GM12874 (cell line): ENCODE measurements around the gene KCNMA1.
A peak's percentile ranks its signal among the peaks of the same experiment; 100 is the strongest.

Source experiments
- CTCF ChIP-seq: IDR thresholded peaks from 2 replicates; pipeline ENCODE4 v1.5.1; 2011; ENCODE audit warnings: low read depth, mild to moderate bottlenecking, control low read depth, low read length, moderate library complexity; ENCODE audit not compliant: insufficient read depth

KCNMA1 gene

GRCh38 chr10:77114181-77114821, 523.3 kb downstream of the KCNMA1 start:
- no peak for TF ChIP-seq CTCF

- peak; percentile 66 for TF ChIP-seq CTCF
These were observed 525.7 kb downstream of the KCNMA1 start for GRCh38 chr10:77111611-77112550.

GRCh38 chr10:77110757-77111156, 526.9 kb downstream of the KCNMA1 start:
- no peak for TF ChIP-seq CTCF

GRCh38 chr10:77109351-77109994, 528.1 kb downstream of the KCNMA1 start:
- TF ChIP-seq CTCF: no peak

GRCh38 chr10:77106676-77107075, 530.9 kb downstream of the KCNMA1 start:
- TF ChIP-seq CTCF: no peak

- no peak for TF ChIP-seq CTCF
These were observed 531.8 kb downstream of the KCNMA1 start for GRCh38 chr10:77105761-77106221.

GRCh38 chr10:77104459-77104980, 533.1 kb downstream of the KCNMA1 start:
- no peak for TF ChIP-seq CTCF
